ENCODE measurements around the gene VAMP1.

GRCh38 chr12:6435961-6436715 lies 34.3 kb downstream of the VAMP1 start:
- TF ChIP-seq GATA1 (IDR thresholded peaks at IDR 0.05; ENCODE audit: low read depth, low read length) (no peak), POLR2A (IDR thresholded peaks at IDR 0.05; ENCODE audit: low read length) (no peak)

All from erythroblast (primary cell).